Measurements from ENCODE around the gene AUTS2.

- TF ChIP-seq CTCF (conservative IDR thresholded peaks at IDR 0.05 in 1 of 2, IDR thresholded peaks at IDR 0.05 in 1 of 2; ENCODE audit: low read depth in 1 of 2, low read length in 2 of 2) = no peak
- no peak for TF ChIP-seq EZH2 (IDR thresholded peaks at IDR 0.05; ENCODE audit: low read length, missing control alignments)
These were observed 104.8 kb downstream of the AUTS2 start for GRCh38 chr7:69703099-69703498.
